Endothelial cell of umbilical vein (primary cell): ENCODE results near the gene ATXN1. TPM values are rescaled to one million over a fixed set of nuclear protein-coding genes. Genes with fewer than 3 reads are reported as not detected.

Experiments used
- BruUV-seq: library from RNA; stranded (reverse); fragments of 400-500 nt; replicated peaks from 2 replicates; lab custom pipeline; 2021; lab: Mats Ljungman, UMichigan
- CTCF ChIA-PET: fragments of 300-600, 350-600 bp; sonication (Branson Sonifier 250); formaldehyde crosslinking; loops from one replicate; lab custom pipeline; 2021; ENCODE audit warnings: antibody characterized with exemption, inconsistent platforms; lab: Charles Lee
- POLR2A ChIA-PET: fragments of 300-600, 350-600 bp; sonication (Branson Sonifier 250); formaldehyde crosslinking; loops from one replicate; lab custom pipeline; 2021; ENCODE audit warnings: antibody characterized with exemption, inconsistent platforms; lab: Charles Lee
- DNase-seq: peaks from one replicate; pipeline ENCODE4 v3.0.0-alpha.2; 2011; ENCODE audit warnings: low read depth, low spot score
- FAIRE-seq: peaks from 2 replicates; lab custom pipeline; 2011; peaks lifted over from hg19 to GRCh38; lab: Jason Lieb, UNC
- H2AFZ ChIP-seq: 2 replicates; pipeline ENCODE4 v1.6.0; 2012; ENCODE audit warnings: low read depth, low read length, control low read depth, inconsistent platforms
- H3K27ac ChIP-seq: 2 replicates; pipeline ENCODE4 v1.5.1; 2011; ENCODE audit warnings: low read depth, mild to moderate bottlenecking, control low read depth, low read length, moderate library complexity; ENCODE audit not compliant: insufficient read depth
- H3K27me3 ChIP-seq, 2 experiments: 2 replicates each; pipeline versions ENCODE4 v1.6.0 to v1.6.1; 2011; ENCODE audit warnings: low read length in 2 of 2, mixed read lengths in 1 of 2; ENCODE audit not compliant: control insufficient read depth in 2 of 2, insufficient read depth in 2 of 2
- H3K36me3 ChIP-seq, 2 experiments: 2 replicates in 1 of 2; 3 replicates in 1 of 2; pipeline ENCODE4 v1.5.1; 2011; ENCODE audit warnings: low read length in 2 of 2, mild to moderate bottlenecking in 1 of 2, moderate library complexity in 1 of 2; ENCODE audit not compliant: control insufficient read depth in 2 of 2, insufficient read depth in 2 of 2; ENCODE audit errors: extremely low read depth in 1 of 2
- H3K4me1 ChIP-seq: 3 replicates; pipeline ENCODE4 v1.5.1; 2011; ENCODE audit warnings: mild to moderate bottlenecking, low read length; ENCODE audit not compliant: control insufficient read depth, insufficient read depth; ENCODE audit errors: extremely low read depth
- H3K4me2 ChIP-seq: 2 replicates; pipeline ENCODE4 v1.6.1; 2011; ENCODE audit warnings: low read length, control low read depth, mixed read lengths; ENCODE audit not compliant: insufficient read depth
- H3K4me3 ChIP-seq, 3 experiments: fragments of 200-600 bp in 1 of 3; sonication (generic), shearing (Covaris generic) in 1 of 3; replicated peaks in 1 of 3; 2 replicates each; pipeline ENCODE4 v1.5.1; 2011 to 2016; ENCODE audit warnings: control low read depth in 3 of 3, low read length in 3 of 3, mild to moderate bottlenecking in 2 of 3, inconsistent platforms in 1 of 3, low read depth in 1 of 3, moderate library complexity in 1 of 3; ENCODE audit not compliant: insufficient read depth in 1 of 3
- H3K79me2 ChIP-seq: 2 replicates; pipeline ENCODE4 v1.6.0; 2012; ENCODE audit warnings: low read length, inconsistent platforms; ENCODE audit not compliant: control insufficient read depth, insufficient read depth
- H3K9ac ChIP-seq: replicated peaks from 2 replicates; pipeline ENCODE3; 2011; ENCODE audit warnings: low read length, control low read depth; ENCODE audit not compliant: insufficient read depth; ENCODE audit errors: extremely low read depth
- H3K9me1 ChIP-seq: replicated peaks from 3 replicates; pipeline ENCODE4 v1.6.0; 2011; ENCODE audit warnings: mild to moderate bottlenecking, low read length; ENCODE audit not compliant: control insufficient read depth, insufficient read depth; ENCODE audit errors: extremely low read depth
- H3K9me3 ChIP-seq: replicated peaks from 2 replicates; pipeline ENCODE4 v1.5.1; 2012; ENCODE audit warnings: low read length, inconsistent platforms; ENCODE audit not compliant: control insufficient read depth, insufficient read depth
- H4K20me1 ChIP-seq: replicated peaks from 2 replicates; pipeline ENCODE3; 2011; ENCODE audit warnings: mild to moderate bottlenecking, low read length; ENCODE audit not compliant: control insufficient read depth, insufficient read depth; ENCODE audit errors: extremely low read depth
- CTCF ChIP-seq, 2 donors: IDR thresholded peaks; 1 replicate in 1 of 2; 2 replicates in 1 of 2; pipeline ENCODE4 v1.5.1; 2011; ENCODE audit warnings: low read length in 2 of 2, mild to moderate bottlenecking in 2 of 2, moderate library complexity in 2 of 2, control low read depth in 1 of 2, inconsistent platforms in 1 of 2, low read depth in 1 of 2; ENCODE audit not compliant: insufficient read depth in 1 of 2; ENCODE audit errors: extremely low read depth in 1 of 2
- EZH2 ChIP-seq: IDR thresholded peaks from 2 replicates; pipeline ENCODE4 v1.6.1; 2012; ENCODE audit warnings: borderline replicate concordance, low read depth, mild to moderate bottlenecking, moderate library complexity, low read length, inconsistent platforms; ENCODE audit not compliant: severe bottlenecking
- GATA2 ChIP-seq: IDR thresholded peaks from 2 replicates; pipeline ENCODE4 v1.7.0; 2011; ENCODE audit warnings: low read depth, mild to moderate bottlenecking, moderate library complexity, mixed read lengths, low read length; ENCODE audit not compliant: insufficient read length, insufficient read depth
- JUN ChIP-seq: IDR thresholded peaks from 2 replicates; pipeline ENCODE4 v1.6.1; 2011; ENCODE audit warnings: borderline replicate concordance, low read depth; ENCODE audit not compliant: insufficient read length, insufficient read depth
- MYC ChIP-seq: IDR thresholded peaks from one replicate; pipeline ENCODE4 v1.6.1; 2011; ENCODE audit warnings: mild to moderate bottlenecking, low read depth, low read length
- POLR2A ChIP-seq: IDR thresholded peaks from 2 replicates; pipeline ENCODE4 v1.6.1; 2012; ENCODE audit warnings: low read depth, mild to moderate bottlenecking, control low read depth, low read length
- POLR2AphosphoS5 ChIP-seq: IDR thresholded peaks from 2 replicates; pipeline ENCODE4 v1.6.1; 2012; ENCODE audit warnings: low read depth, mild to moderate bottlenecking, control low read depth, low read length, moderate library complexity; ENCODE audit not compliant: insufficient read depth
- dilution Hi-C: fragments of 300-500 bp; cut with MboI; formaldehyde crosslinking; loops from one replicate; pipeline ENCODE4 v1.15.0; 2019; ENCODE audit warnings: low sequenced_read_pairs; ENCODE audit not compliant: extremely low pct_ligation_motif_present
- intact Hi-C: fragments of 100-400 bp; cut with micrococcal nuclease; formaldehyde crosslinking; loops from one replicate; pipeline ENCODE4 v1.10.0; 2022
- polyA plus RNA-seq, 4 experiments: library from polyadenylated mRNA; depleted of rRNA in 3 of 4; stranded (reverse) in 3 of 4; unstranded in 1 of 4; fragments of >200 nt; gene quantifications; 2 replicates each; pipeline versions ENCODE4 v1.2.1 to v1.2.3, GENCODE V29; 2011 to 2012; ENCODE audit warnings: missing spikeins in 1 of 4
- total RNA-seq: library from RNA; stranded (reverse); gene quantifications from 2 replicates; pipeline ENCODE4 v1.2.3, GENCODE V29; 2021
- TF ChIP-seq, protein P1 (sequence below): IDR thresholded peaks from 2 replicates; pipeline ENCODE4 v1.6.1; 2011; ENCODE audit not compliant: insufficient read depth, insufficient read length

ATXN1 gene
- total and polyA plus RNA-seq, 2 donors (not counting 3 experiments of a cell fraction or from before 2014, with no cell fraction given), result 16.4 to 33.0 TPM

GRCh38 chr6:16393326-16393725, 367.9 kb downstream of the ATXN1 start:
- Histone ChIP-seq H3K9ac (no peak overlapping the region), H3K36me3 (no peaks in the 10 kb centered on the region), H3K9me3 (no peaks in the 10 kb centered on the region), H3K9me1 (no peaks in the 10 kb centered on the region), H3K27me3 (no peaks in the 10 kb centered on the region), H4K20me1 (no peaks in the 10 kb centered on the region), H3K4me1 (no peaks in the 10 kb centered on the region), H3K4me3 (no peak overlapping the region), H2AFZ (no peak overlapping the region), H3K79me2 (no peaks in the 10 kb centered on the region), H3K27ac (no peak overlapping the region), H3K4me2 (no peak overlapping the region)
- dilution Hi-C loops, result no loop called here
- no peak for FAIRE-seq
- TF ChIP-seq JUN, result no peak
- no peak for TF ChIP-seq MYC
- TF ChIP-seq GATA2, result no peak
- DNase-seq, result no peak
- POLR2A ChIA-PET, result no interaction called here
- intact Hi-C loops, result no loop called here
- CTCF ChIA-PET, result no interaction called here
- BruUV-seq, result no TSS peak

DNA sequence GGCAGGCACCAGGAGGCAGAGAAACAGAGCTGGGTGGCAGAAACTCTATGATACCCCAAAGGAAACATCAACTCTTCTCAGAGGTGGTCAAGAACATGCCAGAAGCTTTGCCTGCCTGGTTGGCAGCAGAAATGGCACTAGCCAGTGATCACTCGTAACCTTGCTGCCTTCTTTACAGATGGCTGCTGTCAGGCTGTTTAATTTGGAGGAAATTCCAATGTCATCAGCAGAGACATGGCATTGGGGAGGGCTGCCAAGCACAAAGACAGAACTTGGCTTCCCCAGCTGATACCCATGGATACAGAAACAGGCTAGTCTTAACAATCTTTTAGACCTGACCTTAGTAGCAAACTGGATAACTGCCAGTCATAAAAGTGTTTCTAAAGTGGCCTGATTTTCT, 369.2 kb downstream of the ATXN1 start:
- Histone ChIP-seq H3K4me2 (no peak overlapping the region), H2AFZ (no peak overlapping the region), H3K9me3 (no peaks in the 10 kb centered on the region), H3K79me2 (no peaks in the 10 kb centered on the region), H3K27me3 (no peaks in the 10 kb centered on the region), H3K4me3 (no peak overlapping the region), H3K9me1 (no peaks in the 10 kb centered on the region), H3K9ac (no peak overlapping the region), H3K4me1 (no peaks in the 10 kb centered on the region), H3K27ac (no peak overlapping the region), H3K36me3 (no peaks in the 10 kb centered on the region), H4K20me1 (no peaks in the 10 kb centered on the region)
- no TSS peak for BruUV-seq
- DNase-seq, result no peak
- intact Hi-C loops (no loop called here), dilution Hi-C loops (no loop called here)
- TF ChIP-seq POLR2A, result no peak
- no peak for TF ChIP-seq POLR2AphosphoS5
- TF ChIP-seq, protein P1, sequence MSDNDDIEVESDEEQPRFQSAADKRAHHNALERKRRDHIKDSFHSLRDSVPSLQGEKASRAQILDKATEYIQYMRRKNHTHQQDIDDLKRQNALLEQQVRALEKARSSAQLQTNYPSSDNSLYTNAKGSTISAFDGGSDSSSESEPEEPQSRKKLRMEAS, result no peak
- TF ChIP-seq MYC, result no peak
- no peak for TF ChIP-seq CTCF (IDR thresholded peaks at IDR 0.05; ENCODE audit: extremely low read depth in 1 of 2, insufficient read depth in 1 of 2, low read depth in 1 of 2, low read length in 2 of 2)
- no peak for TF ChIP-seq GATA2
- TF ChIP-seq EZH2, result no peak
- ChIA-PET POLR2A (no interaction called here), CTCF (interaction anchor here (0.7 to 0.9 kb wide), 3 partner anchors 53 to 60 kb away, joined by 3 read pairs; no protein-coding TSS in a partner anchor)
- no peak for FAIRE-seq
